BJ (cell line): ENCODE data around the gene MYH9. TPM values are rescaled to one million over a fixed set of nuclear protein-coding genes. Genes with fewer than 3 reads are reported as not detected.
"Not testable (repeated sequence)": the region's sequence is repeated elsewhere in the genome, so short reads cannot be mapped to it uniquely, and the experiment has no call there.

Source experiments
- CTCF ChIA-PET: fragments of 350-600 bp; formaldehyde crosslinking; extraction: SDS; loops from one replicate; lab custom pipeline; 2021; ENCODE audit warnings: antibody characterized with exemption, inconsistent platforms; lab: Yijun Ruan, JAX
- POLR2A ChIA-PET: fragments of 300-600 bp; sonication (Branson Sonifier 250); formaldehyde crosslinking; extraction: SDS; loops from one replicate; lab custom pipeline; 2021; ENCODE audit warnings: antibody characterized with exemption; lab: Charles Lee
- DNase-seq: peaks from one replicate; pipeline ENCODE4 v3.0.0-alpha.2; 2011; ENCODE audit warnings: low read depth
- H3K27me3 ChIP-seq: 2 replicates; pipeline ENCODE4 v1.6.0; 2011; ENCODE audit warnings: low read length; ENCODE audit not compliant: control insufficient read depth, insufficient read depth
- H3K36me3 ChIP-seq: 2 replicates; pipeline ENCODE4 v1.5.1; 2011; ENCODE audit warnings: low read length; ENCODE audit not compliant: control insufficient read depth, insufficient read depth
- H3K4me3 ChIP-seq: 2 replicates; pipeline ENCODE4 v1.5.1; 2011; ENCODE audit warnings: low read depth, mild to moderate bottlenecking, control low read depth, low read length
- polyA plus RNA-seq: library from polyadenylated mRNA; depleted of rRNA; stranded (reverse); fragments of >200 nt; gene quantifications from 2 replicates; pipeline ENCODE4 v1.2.3, GENCODE V29; 2011
- TF ChIP-seq, protein P1 (sequence below): IDR thresholded peaks from 2 replicates; pipeline ENCODE4 v1.5.1; 2011; ENCODE audit warnings: low read depth, mild to moderate bottlenecking, control low read depth, inconsistent platforms, low read length, moderate library complexity; ENCODE audit not compliant: insufficient read depth

Gene MYH9
- polyA plus RNA-seq, 1 experiment: 340 TPM

DNA sequence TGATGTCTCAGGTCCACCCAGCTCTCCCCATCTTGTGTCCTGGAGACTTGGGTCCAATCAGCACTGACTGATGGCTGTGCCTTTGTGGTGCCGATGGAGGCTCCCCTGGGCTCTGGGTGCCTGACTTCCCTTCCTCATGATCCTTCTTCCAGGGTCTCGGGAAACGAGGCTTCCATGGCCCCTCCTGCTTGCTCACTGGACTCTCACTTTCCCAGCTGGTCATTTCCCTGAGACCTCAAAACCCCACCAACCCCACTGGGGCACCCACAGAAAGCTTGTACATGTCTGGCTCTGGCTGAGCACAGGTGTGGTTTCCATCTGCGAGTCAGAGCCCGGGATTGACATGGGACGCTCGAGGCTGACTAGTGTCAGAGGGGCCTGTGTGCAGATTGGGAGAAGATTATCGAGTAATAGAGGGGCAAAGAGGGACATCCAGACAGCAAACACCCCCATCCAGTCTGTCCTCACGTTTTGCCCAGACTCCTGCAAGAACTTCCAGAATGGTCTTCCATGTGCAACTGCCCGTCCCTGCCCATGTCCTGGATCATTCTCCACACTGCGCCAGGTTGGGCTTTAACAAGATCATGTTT is 119.8 kb downstream of the MYH9 start:
- CTCF ChIA-PET: interaction anchor here (1.6 kb wide), 1 partner anchor 10 kb away, joined by 4 read pairs; no protein-coding TSS in a partner anchor
- H3K27me3 ChIP-seq: no peaks in the 10 kb centered on the region
- no peak for DNase-seq
- TF ChIP-seq, protein P1, sequence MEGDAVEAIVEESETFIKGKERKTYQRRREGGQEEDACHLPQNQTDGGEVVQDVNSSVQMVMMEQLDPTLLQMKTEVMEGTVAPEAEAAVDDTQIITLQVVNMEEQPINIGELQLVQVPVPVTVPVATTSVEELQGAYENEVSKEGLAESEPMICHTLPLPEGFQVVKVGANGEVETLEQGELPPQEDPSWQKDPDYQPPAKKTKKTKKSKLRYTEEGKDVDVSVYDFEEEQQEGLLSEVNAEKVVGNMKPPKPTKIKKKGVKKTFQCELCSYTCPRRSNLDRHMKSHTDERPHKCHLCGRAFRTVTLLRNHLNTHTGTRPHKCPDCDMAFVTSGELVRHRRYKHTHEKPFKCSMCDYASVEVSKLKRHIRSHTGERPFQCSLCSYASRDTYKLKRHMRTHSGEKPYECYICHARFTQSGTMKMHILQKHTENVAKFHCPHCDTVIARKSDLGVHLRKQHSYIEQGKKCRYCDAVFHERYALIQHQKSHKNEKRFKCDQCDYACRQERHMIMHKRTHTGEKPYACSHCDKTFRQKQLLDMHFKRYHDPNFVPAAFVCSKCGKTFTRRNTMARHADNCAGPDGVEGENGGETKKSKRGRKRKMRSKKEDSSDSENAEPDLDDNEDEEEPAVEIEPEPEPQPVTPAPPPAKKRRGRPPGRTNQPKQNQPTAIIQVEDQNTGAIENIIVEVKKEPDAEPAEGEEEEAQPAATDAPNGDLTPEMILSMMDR: no peak
- POLR2A ChIA-PET: no interaction called here
- no peaks in the 10 kb centered on the region for H3K36me3 ChIP-seq
- no peak overlapping the region for H3K4me3 ChIP-seq

DNA sequence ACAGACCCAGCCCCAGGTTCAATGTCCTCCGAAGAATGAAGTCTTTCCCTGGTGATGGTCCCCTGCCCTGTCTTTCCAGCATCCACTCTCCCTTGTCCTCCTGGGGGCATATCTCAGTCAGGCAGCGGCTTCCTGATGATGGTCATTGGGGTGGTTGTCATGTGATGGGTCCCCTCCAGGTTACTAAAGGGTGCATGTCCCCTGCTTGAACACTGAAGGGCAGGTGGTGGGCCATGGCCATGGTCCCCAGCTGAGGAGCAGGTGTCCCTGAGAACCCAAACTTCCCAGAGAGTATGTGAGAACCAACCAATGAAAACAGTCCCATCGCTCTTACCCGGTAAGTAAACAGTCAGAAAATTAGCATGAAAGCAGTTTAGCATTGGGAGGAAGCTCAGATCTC is 120.7 kb downstream of the MYH9 start:
- Histone ChIP-seq H3K36me3 (no peaks in the 10 kb centered on the region), H3K27me3 (no peaks in the 10 kb centered on the region), H3K4me3 (no peak overlapping the region)
- ChIA-PET POLR2A (no interaction called here), CTCF (interaction anchor here (1.3 kb wide), 1 partner anchor 11 kb away, joined by 5 read pairs; no protein-coding TSS in a partner anchor)
- TF ChIP-seq, protein P1: no peak
- no peak for DNase-seq

DNA sequence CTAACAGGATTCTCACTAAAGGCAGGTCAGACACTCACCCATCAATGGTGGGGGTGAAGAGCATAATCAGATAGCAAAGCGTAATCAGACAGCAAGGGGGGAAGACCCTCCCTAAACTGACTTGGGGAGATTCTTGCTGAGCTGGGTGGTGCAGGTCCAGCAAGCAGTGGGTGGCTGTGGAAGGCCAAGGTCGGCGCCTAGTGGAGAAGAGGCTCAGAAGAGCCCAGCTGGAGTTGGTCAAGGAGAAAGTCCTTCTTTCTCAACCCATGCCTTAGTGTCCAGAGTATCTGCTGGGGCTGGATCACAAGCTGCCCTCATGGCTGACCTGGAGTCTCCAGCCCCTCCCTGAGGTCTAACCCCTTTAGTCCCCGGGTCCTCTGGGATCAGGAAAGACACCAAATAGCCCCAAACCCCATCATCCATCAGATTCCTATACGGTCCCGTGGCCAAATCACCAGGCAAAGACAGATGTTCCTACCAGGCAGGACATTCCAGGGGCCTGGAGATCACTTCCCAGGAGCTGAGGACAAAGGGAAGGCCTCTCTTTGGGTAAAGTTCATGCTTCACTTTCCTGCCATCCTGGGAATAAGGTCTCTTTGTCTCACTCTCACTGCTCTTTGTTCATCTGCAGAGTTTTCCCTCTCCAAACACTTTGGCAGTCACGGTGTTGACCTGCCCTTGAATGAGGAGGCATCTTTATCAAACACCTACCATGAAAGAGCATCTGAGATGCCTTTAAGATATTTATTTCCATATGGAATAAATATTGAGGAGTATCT is 123.7 kb downstream of the MYH9 start:
- CTCF ChIA-PET, H3K27me3 ChIP-seq, H3K4me3 ChIP-seq, DNase-seq, POLR2A ChIA-PET, H3K36me3 ChIP-seq: not testable (repeated sequence)

DNA sequence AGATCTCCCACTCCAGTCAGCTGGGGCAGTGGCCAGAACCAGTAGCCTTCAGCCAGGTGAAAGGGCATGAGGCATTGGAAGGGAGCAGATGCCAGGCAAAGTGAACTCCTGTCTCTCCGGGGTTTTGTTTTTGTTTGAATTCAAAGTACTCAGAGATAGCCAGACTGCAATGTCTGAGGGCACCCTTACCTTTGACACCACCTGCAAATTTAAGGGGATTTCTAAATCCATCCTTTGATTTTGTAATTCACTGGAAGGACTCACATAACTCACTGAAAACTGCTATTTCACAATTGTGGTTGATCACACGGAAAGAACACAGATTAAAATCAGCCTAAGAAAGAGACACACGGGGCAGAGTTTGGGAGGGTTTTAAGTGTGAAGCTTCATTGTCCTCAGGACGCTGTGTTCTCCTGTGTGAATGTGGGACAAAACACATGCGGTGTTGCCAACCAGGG is 124.5 kb downstream of the MYH9 start:
- POLR2A ChIA-PET, H3K36me3 ChIP-seq, H3K4me3 ChIP-seq, DNase-seq, CTCF ChIA-PET, H3K27me3 ChIP-seq: not testable (repeated sequence)

DNA sequence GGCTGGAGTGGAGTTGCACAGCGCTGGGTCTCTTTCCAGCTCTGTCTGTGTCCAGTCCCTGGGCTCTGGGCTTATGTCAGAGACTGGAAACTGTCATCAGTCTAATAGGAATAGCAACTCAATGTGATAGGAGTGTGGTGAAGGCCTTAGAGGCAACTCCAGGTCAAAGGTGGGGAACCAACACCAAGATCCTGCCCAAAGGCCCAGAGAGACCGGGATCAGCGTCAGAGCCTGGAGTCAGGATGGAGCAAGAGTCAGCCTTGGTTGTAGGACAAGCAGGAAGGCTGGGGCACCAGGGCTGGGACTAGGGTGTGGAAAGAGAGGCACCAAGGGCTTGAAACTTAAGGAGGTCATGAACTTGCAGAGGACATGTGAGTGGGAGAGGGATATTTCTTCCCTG is 125.5 kb downstream of the MYH9 start:
- CTCF ChIA-PET, DNase-seq: not testable (repeated sequence)

DNA sequence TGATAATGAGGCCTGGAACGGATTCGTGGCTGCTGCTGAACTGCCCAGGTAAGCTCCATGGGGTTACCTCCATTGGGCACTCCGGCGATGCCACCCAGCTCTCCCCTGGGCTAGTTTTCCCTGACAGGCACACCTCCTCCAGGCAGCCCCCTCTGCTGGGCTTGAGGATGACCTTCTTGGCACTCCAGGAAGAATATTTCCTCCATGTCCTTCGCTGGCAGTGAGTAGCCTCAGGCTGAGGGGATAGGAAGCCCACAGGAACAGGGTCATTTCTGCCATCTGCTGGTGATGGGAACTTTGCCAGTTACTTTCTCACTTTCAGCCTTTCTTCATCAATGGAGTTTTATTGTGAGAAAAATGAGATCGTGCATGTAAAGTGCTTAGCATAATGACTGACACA is 126.1 kb downstream of the MYH9 start:
- POLR2A ChIA-PET, DNase-seq, H3K27me3 ChIP-seq, H3K36me3 ChIP-seq, H3K4me3 ChIP-seq: not testable (repeated sequence)
- CTCF ChIA-PET: interaction anchor here (0.7 to 1.2 kb wide), 2 partner anchors 16 to 117 kb away, joined by 3 to 4 read pairs; no protein-coding TSS in a partner anchor

More for the DNA sequence above, 125.5 kb downstream of the MYH9 start:
- H3K4me3 ChIP-seq, H3K36me3 ChIP-seq, POLR2A ChIA-PET, H3K27me3 ChIP-seq: not testable (repeated sequence)

DNA sequence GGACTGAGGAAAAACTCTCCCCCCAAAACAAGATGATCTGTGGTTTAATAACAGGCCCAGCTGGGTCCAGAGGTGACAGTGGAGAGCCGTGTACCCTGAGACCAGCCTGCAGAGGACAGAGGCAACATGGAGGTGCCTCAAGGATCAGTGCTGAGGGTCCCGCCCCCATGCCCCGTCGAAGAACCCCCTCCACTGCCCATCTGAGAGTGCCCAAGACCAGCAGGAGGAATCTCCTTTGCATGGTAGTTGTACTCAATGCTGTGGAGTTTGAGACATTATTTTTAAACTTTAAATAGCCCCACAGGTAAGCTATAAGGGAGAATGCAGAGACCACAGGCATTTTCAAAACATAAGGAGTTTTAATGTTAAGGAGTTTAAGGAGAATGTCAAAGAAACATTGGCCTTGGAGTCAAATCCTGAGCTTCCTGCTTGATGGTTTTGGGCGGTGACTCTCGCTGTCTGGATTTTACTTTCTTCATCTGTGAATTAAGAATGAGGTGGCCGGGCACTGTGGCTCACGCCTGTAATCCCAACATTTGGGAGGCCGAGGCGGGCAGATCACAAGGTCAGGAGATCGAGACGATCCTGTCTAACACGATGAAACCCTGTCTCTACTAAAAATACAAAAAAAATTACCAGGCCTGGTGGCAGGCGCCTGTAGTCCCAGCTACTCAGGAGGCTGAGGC is 128.0 kb downstream of the MYH9 start:
- no peak for DNase-seq
- ChIA-PET POLR2A (no interaction called here), CTCF (no interaction called here)
- Histone ChIP-seq H3K36me3 (no peaks in the 10 kb centered on the region), H3K4me3 (no peak overlapping the region), H3K27me3 (no peaks in the 10 kb centered on the region)
- TF ChIP-seq, protein P1: no peak
